ENCODE results near the gene ATP6V1G1. TPM values are rescaled to one million over a fixed set of nuclear protein-coding genes. Genes with fewer than 3 reads are reported as not detected.
"Not testable (repeated sequence)": the region's sequence is repeated elsewhere in the genome, so short reads cannot be mapped to it uniquely, and the experiment has no call there.

Gene ATP6V1G1
- total RNA-seq: 227 and 295 TPM in 2 replicates

GRCh38 chr9:114587345-114588202 lies at the start of gene ATP6V1G1:
Gene ATP6V1G1, plus strand, starts transcription at chr9:114587769. Its CDS starts 70 bp downstream, at chr9:114587839.
- peak; percentile 98 for DNase-seq (ENCODE audit: low read depth)

GRCh38 chr9:114538241-114538640 lies 49.3 kb upstream of the ATP6V1G1 start:
- DNase-seq (ENCODE audit: low read depth): peak; percentile 31

GRCh38 chr9:114539701-114540380 lies 47.7 kb upstream of the ATP6V1G1 start:
- no peak for DNase-seq (ENCODE audit: low read depth)

- DNase-seq (ENCODE audit: low read depth): no peak
Observed at GRCh38 chr9:114545055-114545454, 42.5 kb upstream of the ATP6V1G1 start.

- DNase-seq (ENCODE audit: low read depth): no peak
Observed at GRCh38 chr9:114546851-114547250, 40.7 kb upstream of the ATP6V1G1 start.

GRCh38 chr9:114549697-114550330 lies 37.8 kb upstream of the ATP6V1G1 start:
- no peak for DNase-seq (ENCODE audit: low read depth)

- peak; percentile 99 for DNase-seq (ENCODE audit: low read depth)
Observed at GRCh38 chr9:114551750-114552685, 35.6 kb upstream of the ATP6V1G1 start.

- DNase-seq (ENCODE audit: low read depth): peak; percentile 40
Observed at GRCh38 chr9:114552706-114553105, 34.9 kb upstream of the ATP6V1G1 start.

GRCh38 chr9:114553202-114553601 lies 34.4 kb upstream of the ATP6V1G1 start:
- DNase-seq (ENCODE audit: low read depth): no peak

GRCh38 chr9:114555696-114556095 lies 31.9 kb upstream of the ATP6V1G1 start:
- DNase-seq (ENCODE audit: low read depth): no peak

- peak; percentile 76 for DNase-seq (ENCODE audit: low read depth)
Observed at GRCh38 chr9:114558027-114558675, 29.4 kb upstream of the ATP6V1G1 start.

GRCh38 chr9:114559830-114560513 lies 27.6 kb upstream of the ATP6V1G1 start:
- DNase-seq (ENCODE audit: low read depth): no peak

GRCh38 chr9:114560956-114561355 lies 26.6 kb upstream of the ATP6V1G1 start:
- DNase-seq (ENCODE audit: low read depth): peak; percentile 58

- no peak for DNase-seq (ENCODE audit: low read depth)
Observed at GRCh38 chr9:114561771-114562170, 25.8 kb upstream of the ATP6V1G1 start.

GRCh38 chr9:114565204-114565603 lies 22.4 kb upstream of the ATP6V1G1 start:
- no peak for DNase-seq (ENCODE audit: low read depth)

GRCh38 chr9:114570742-114571141 lies 16.8 kb upstream of the ATP6V1G1 start:
- no peak for DNase-seq (ENCODE audit: low read depth)

- no peak for DNase-seq (ENCODE audit: low read depth)
Observed at GRCh38 chr9:114571391-114571790, 16.2 kb upstream of the ATP6V1G1 start.

- no peak for DNase-seq (ENCODE audit: low read depth)
Observed at GRCh38 chr9:114572199-114572598, 15.4 kb upstream of the ATP6V1G1 start.

- no peak for DNase-seq (ENCODE audit: low read depth)
Observed at GRCh38 chr9:114574438-114574837, 13.1 kb upstream of the ATP6V1G1 start.

- not testable (repeated sequence) for DNase-seq (ENCODE audit: low read depth)
Observed at GRCh38 chr9:114576779-114577178, 10.8 kb upstream of the ATP6V1G1 start.
